Hepatocyte (in vitro differentiated cells): ENCODE measurements around the gene USP3.

ENCODE experiments used
- EZH2phosphoT487 ChIP-seq: fragments of 200-600 bp; sonication (generic); IDR thresholded peaks from one replicate; pipeline ENCODE4 v1.6.1; 2018; ENCODE audit warnings: antibody characterized with exemption, mild to moderate bottlenecking, low read depth, moderate library complexity; ENCODE audit not compliant: unreplicated experiment, severe bottlenecking
- TF ChIP-seq, protein P1 (sequence below): fragments of 200-600 bp; sonication (generic); IDR thresholded peaks from 2 replicates; pipeline ENCODE4 v1.5.1; 2016; ENCODE audit warnings: antibody characterized with exemption, mild to moderate bottlenecking; ENCODE audit not compliant: poor library complexity

DNA sequence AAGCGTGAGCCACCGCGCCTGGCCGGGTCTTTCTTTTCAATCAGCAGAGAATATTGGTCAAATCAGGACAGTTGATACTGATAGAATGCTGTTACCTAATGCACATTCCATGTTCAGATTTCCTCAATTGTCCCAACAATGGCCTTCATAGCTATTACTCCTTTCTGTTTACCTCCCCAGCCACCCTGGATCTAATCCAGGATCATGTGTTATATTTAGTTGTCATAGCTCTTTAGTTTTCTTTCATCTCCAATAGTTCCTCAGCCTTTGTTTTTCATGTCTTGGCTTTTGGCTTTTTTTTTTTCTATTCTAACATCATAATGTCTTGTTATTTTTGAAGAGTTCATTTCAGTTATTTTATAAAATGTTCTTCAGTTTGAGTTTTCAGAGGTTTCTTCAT lies 14.6 kb downstream of the USP3 start:
- TF ChIP-seq, protein P1, sequence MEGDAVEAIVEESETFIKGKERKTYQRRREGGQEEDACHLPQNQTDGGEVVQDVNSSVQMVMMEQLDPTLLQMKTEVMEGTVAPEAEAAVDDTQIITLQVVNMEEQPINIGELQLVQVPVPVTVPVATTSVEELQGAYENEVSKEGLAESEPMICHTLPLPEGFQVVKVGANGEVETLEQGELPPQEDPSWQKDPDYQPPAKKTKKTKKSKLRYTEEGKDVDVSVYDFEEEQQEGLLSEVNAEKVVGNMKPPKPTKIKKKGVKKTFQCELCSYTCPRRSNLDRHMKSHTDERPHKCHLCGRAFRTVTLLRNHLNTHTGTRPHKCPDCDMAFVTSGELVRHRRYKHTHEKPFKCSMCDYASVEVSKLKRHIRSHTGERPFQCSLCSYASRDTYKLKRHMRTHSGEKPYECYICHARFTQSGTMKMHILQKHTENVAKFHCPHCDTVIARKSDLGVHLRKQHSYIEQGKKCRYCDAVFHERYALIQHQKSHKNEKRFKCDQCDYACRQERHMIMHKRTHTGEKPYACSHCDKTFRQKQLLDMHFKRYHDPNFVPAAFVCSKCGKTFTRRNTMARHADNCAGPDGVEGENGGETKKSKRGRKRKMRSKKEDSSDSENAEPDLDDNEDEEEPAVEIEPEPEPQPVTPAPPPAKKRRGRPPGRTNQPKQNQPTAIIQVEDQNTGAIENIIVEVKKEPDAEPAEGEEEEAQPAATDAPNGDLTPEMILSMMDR = no peak
- TF ChIP-seq EZH2phosphoT487 = no peak
